Thymus (tissue), 14 donors: ENCODE data around the gene MAMLD1. TPM values are rescaled to one million over a fixed set of nuclear protein-coding genes. Genes with fewer than 3 reads are reported as not detected.

Experiments used
- DNase-seq, 9 donors: peaks; one replicate each; pipeline ENCODE4 v3.0.0-alpha.2; 2013; ENCODE audit warnings: low spot score in 9 of 9, low read depth in 6 of 9, missing footprints in 1 of 9
- H3K27ac ChIP-seq, 2 donors: one replicate each; pipeline ENCODE4 v1.5.1; 2013; ENCODE audit warnings: control low read depth in 1 of 2, low read depth in 1 of 2, low read length in 1 of 2, mild to moderate bottlenecking in 1 of 2, moderate library complexity in 1 of 2
- H3K27me3 ChIP-seq, 2 donors: one replicate each; pipeline ENCODE4 v1.5.1; 2013; ENCODE audit warnings: low read length in 1 of 2; ENCODE audit not compliant: control insufficient read depth in 2 of 2, insufficient read depth in 1 of 2
- H3K36me3 ChIP-seq, 2 donors: one replicate each; pipeline ENCODE4 v1.5.1; 2013; ENCODE audit warnings: low read length in 1 of 2, mild to moderate bottlenecking in 1 of 2, moderate library complexity in 1 of 2; ENCODE audit not compliant: control insufficient read depth in 2 of 2, insufficient read depth in 2 of 2
- H3K4me1 ChIP-seq, 2 donors: one replicate each; pipeline ENCODE4 v1.5.1; 2013; ENCODE audit warnings: low read length in 2 of 2; ENCODE audit not compliant: control insufficient read depth in 2 of 2, insufficient read depth in 2 of 2
- H3K4me3 ChIP-seq, 2 donors: one replicate each; pipeline ENCODE4 v1.5.1; 2013; ENCODE audit warnings: low read length in 2 of 2, control low read depth in 1 of 2, mild to moderate bottlenecking in 1 of 2
- H3K9me3 ChIP-seq, 2 donors: one replicate each; pipeline ENCODE4 v1.5.1; 2013; ENCODE audit warnings: low read length in 1 of 2, mild to moderate bottlenecking in 1 of 2; ENCODE audit not compliant: control insufficient read depth in 2 of 2, insufficient read depth in 1 of 2
- whole genome bisulfite sequencing: extraction: QIAGEN DNeasy Blood & Tissue Kit; methylation state at CpG from one replicate; pipeline ENCODE4 v1.1.7; 2013; 5-methylcytosine and 5-hydroxymethylcytosine counted together
- long read RNA-seq, 10 donors: transcript quantifications; one replicate each; lab custom pipeline, GENCODE V29; 2026
- polyA plus RNA-seq: library from polyadenylated mRNA; stranded (reverse); fragments of 200-250 nt; gene quantifications from one replicate; pipeline ENCODE4 v1.2.3, GENCODE V29; 2013
- total RNA-seq: library from RNA; stranded (reverse); fragments of 120-200 nt; gene quantifications from one replicate; pipeline ENCODE4 v1.2.4, GENCODE V29; 2013
- donor health status: healthy.

The MAMLD1 gene, protein sequence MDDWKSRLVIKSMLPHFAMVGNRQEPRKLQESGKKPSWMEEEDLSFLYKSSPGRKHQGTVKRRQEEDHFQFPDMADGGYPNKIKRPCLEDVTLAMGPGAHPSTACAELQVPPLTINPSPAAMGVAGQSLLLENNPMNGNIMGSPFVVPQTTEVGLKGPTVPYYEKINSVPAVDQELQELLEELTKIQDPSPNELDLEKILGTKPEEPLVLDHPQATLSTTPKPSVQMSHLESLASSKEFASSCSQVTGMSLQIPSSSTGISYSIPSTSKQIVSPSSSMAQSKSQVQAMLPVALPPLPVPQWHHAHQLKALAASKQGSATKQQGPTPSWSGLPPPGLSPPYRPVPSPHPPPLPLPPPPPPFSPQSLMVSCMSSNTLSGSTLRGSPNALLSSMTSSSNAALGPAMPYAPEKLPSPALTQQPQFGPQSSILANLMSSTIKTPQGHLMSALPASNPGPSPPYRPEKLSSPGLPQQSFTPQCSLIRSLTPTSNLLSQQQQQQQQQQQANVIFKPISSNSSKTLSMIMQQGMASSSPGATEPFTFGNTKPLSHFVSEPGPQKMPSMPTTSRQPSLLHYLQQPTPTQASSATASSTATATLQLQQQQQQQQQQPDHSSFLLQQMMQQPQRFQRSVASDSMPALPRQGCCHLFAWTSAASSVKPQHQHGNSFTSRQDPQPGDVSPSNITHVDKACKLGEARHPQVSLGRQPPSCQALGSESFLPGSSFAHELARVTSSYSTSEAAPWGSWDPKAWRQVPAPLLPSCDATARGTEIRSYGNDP
- total RNA-seq (0.42 TPM), polyA plus RNA-seq (0.96 TPM)
- long read RNA-seq, donor 1, partial matches to known transcripts = 0 of 1 reads
- long read RNA-seq, donor 1, other reads (novel, unspliced or antisense) = 0 of 1 reads
- long read RNA-seq, donor 2 = 0 reads
- long read RNA-seq, donor 3 = 0 reads
- long read RNA-seq, donor 4 = 0 reads
- long read RNA-seq, donor 5 = 0 reads
- long read RNA-seq, donor 6 = 0 reads
- long read RNA-seq, donor 7 = 0 reads
- long read RNA-seq, donor 8 = 0 reads
- long read RNA-seq, donor 9 = 0 reads
- long read RNA-seq, donor 10 = 0 reads

DNA sequence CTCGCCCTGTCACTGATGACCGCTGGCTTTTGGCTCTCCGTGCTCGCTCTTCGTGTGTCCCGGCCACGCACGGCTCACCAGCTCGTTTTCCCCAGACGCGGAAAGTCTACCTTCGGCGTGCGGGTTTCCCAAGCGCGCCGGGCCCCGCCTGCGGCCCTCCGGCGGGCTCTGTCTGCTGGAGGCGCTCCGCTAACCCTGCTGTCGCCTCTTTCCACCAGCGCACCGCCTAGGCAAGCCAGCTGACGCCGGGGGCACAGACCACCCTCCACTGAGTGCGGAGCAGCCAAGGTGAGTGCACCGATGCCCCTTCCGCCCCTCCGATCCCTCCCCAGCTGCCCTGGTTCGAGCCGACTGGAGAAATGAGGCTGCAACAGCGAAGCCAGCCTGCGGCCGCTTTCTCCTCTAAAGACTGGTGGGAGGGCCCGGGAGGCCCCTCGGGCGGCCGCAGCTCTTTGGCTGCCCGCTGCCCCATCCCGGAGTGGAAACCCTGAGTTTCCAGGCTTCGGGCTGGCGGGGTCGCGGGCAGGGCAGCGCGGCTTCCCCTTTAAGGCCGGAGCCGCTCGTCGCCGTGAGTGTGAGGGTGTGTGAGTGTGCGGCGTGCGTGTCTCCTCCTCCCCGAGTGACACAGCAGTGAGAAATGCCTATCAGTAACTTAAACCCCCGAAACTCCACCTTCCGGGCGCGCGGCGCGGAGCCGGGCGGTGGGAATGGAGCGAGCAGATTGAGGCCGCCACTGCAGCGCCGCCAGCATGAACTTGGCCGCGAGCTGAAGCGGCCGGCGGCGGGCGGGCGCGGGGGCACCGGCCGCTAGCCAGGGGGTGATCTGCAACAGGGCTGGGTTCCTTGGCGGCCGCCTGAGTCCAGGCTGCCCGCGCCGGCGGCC is at the start of gene MAMLD1:
Gene MAMLD1 (plus strand): TSS at position 719 of the 883 bp plus-strand sequence. CDS start 82,200 bp downstream, outside the sequence.
- Histone ChIP-seq H3K4me1 (peaks cover 11 to 32% of the 10 kb centered on the region in 2 donors), H3K27me3 (peaks cover 21 to 80% of the 10 kb centered on the region in 2 donors)
- WGBS = 1% methylated on average over 88 of the region's 88 CpGs

DNA sequence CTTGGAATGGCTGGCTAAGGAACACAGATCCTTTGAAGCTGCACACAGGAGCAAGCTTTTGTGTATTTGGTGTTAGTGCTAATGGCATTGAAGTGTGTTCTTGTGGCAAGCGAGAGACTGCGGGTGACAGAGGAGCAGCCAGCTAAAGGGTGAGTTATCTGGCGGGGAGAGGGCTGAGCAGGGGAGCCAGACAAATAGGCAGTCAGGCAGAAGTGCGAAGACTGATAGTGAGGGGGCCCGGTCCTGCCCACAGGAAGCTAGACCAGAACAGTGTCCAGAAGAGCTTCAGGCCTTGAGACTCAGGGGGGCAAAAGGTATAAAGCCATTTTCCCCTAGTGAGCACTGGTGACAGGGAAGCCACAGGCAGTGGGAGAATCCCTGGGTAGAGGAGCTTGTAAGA is 49.6 kb upstream of the MAMLD1 start:
- Histone ChIP-seq H3K9me3 (no peaks in the 10 kb centered on the region), H3K36me3 (no peaks in the 10 kb centered on the region), H3K27ac (no peak overlapping the region), H3K27me3 (no peaks in the 10 kb centered on the region), H3K4me3 (no peak overlapping the region), H3K4me1 (no peaks in the 10 kb centered on the region)
- 79% methylated on average over 5 of the region's 5 CpGs for WGBS
- no peak for DNase-seq

More for the DNA sequence above, at the start of gene MAMLD1:
- Histone ChIP-seq H3K4me3 (peak within 1 kb of the TSS; percentile 29 to 67), H3K27ac (no peak within 1 kb of the TSS), H3K36me3 (no peaks in the 10 kb centered on the region), H3K9me3 (peaks cover 0 to 22% of the 10 kb centered on the region in 2 donors)
- DNase-seq = peak in 4 of 9 donors; percentile 35 to 61 (median 38)

DNA sequence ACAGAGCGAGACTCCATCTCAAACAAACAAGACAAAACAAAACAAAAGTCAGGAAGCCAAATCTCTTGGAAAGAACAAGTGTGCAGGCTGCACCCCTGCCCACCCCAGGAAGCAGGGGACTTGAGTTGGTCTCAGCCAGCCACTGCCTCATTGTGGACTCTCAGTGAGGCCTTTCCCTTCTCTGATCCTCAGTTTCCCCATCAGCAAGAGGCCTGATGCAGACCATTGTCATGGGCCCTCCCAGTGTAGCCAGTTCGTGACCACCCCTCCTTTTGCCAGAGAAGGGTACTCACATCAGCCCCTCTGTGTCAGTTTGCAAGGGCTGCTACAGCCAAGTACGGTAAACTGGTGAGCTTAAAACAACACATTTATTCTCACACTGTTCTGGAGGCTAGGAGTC is 48.9 kb upstream of the MAMLD1 start:
- DNase-seq = no peak
- Histone ChIP-seq H3K27me3 (no peaks in the 10 kb centered on the region), H3K4me3 (no peak overlapping the region), H3K4me1 (no peaks in the 10 kb centered on the region), H3K27ac (no peak overlapping the region), H3K9me3 (no peaks in the 10 kb centered on the region), H3K36me3 (no peaks in the 10 kb centered on the region)
- WGBS = 99% methylated on average over 3 of the region's 3 CpGs

DNA sequence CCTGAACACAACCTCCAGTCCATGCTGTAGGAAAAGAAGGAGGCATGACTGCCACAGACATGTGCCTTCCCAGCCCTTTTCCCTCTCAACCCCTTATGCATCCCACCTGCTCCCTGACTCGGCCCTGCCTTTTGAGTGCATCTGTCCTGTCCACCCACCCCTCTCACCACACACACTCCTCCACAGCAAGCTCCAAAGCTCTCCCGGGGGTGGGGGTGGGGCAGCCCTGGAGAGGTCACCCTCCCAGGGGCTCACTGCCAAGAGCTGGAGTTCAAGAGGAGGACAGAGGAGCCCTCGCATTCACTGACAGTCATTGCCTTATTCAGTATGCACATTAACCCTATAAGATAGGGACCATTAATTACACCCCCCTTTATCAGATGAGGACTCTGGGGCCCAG is 46.6 kb upstream of the MAMLD1 start:
- no peak overlapping the region for H3K4me3 ChIP-seq

DNA sequence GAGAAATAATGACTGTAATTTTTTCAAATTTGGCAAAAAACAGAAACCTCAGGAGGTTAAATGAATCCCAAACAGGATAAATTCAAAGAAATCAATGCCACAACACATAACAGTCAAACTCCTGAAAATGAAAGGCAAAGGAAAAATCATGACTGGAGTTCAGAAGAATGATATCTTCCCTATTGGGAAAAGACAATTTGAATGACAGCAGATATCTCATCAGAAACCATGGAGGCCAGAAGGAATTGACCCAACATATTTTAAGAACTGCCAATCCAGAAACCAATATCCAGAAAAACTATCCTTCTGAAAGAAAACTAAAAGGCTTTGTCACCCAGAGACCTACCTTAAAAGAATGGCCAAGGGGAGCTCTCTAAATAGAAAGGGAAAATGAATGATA is 40.1 kb upstream of the MAMLD1 start:
- no peaks in the 10 kb centered on the region for H3K36me3 ChIP-seq
- H3K27ac ChIP-seq = no peak overlapping the region
- DNase-seq = no peak
- no peaks in the 10 kb centered on the region for H3K4me1 ChIP-seq
- H3K9me3 ChIP-seq = no peaks in the 10 kb centered on the region
- no peak overlapping the region for H3K4me3 ChIP-seq
- no peaks in the 10 kb centered on the region for H3K27me3 ChIP-seq

More for the DNA sequence above, 46.6 kb upstream of the MAMLD1 start:
- no peaks in the 10 kb centered on the region for H3K4me1 ChIP-seq
- WGBS = 90% methylated on average over 3 of the region's 3 CpGs
- no peak for DNase-seq
- no peak overlapping the region for H3K27ac ChIP-seq
- no peaks in the 10 kb centered on the region for H3K36me3 ChIP-seq
- no peaks in the 10 kb centered on the region for H3K9me3 ChIP-seq
- H3K27me3 ChIP-seq = no peaks in the 10 kb centered on the region

DNA sequence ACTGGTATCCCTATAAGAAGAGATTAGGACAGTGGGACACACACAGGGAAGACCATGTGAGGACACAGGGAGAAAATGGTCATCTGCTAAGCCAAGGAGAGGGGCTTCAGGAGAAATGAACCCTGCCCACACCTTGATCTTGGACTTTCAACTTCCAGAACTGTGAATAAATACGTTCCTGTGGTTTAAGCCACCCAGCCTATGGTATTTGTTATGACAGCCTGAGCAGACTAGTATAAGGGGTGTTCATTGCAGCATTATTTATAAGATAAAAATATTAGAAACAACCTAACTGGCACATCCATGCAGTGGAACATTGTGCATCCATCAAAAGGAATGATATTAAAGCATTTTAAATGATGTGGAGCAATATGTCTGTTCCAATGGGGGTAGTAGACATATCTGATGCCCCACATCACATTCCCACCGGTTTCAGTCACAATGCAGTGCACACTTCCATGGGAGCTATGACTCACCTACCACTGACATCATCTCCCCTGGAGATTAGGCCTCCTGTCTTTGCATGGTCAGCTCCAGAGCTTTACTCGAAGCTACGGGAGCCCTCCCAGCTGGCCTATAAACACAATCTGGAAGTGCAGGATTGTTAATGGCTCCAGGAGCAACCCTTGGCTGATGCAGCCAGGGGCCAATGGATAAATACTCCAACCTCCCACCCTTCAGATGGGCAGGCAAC is 38.9 kb upstream of the MAMLD1 start:
- Histone ChIP-seq H3K9me3 (no peaks in the 10 kb centered on the region), H3K4me1 (no peaks in the 10 kb centered on the region), H3K4me3 (no peak overlapping the region), H3K36me3 (no peaks in the 10 kb centered on the region), H3K27me3 (no peaks in the 10 kb centered on the region), H3K27ac (no peak overlapping the region)
- no peak for DNase-seq
- WGBS = 97% methylated on average over 4 of the region's 4 CpGs

DNA sequence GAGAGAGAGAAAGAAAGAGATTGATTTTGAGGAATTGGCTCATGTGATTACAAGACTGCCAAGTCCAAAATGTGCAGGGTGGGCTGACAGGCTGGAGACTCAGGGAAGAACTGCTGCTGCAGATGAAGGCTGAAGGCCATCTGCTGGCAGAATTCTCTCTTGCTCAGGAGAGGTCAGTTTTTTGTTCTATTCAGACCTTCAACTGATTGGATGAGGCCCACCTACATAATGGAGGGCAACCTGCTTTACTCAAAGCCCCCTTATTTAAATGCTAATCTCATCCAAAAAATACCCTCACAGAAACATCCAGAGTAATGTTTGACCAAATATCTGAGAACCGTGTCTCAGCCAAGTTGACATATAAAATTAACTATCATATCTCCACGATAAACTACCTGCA is 38.2 kb upstream of the MAMLD1 start:
- Histone ChIP-seq H3K36me3 (no peaks in the 10 kb centered on the region), H3K27ac (no peak overlapping the region), H3K9me3 (no peaks in the 10 kb centered on the region), H3K27me3 (no peaks in the 10 kb centered on the region), H3K4me1 (no peaks in the 10 kb centered on the region), H3K4me3 (no peak overlapping the region)
- 96% methylated on average over 2 of the region's 2 CpGs for WGBS
- no peak for DNase-seq

DNA sequence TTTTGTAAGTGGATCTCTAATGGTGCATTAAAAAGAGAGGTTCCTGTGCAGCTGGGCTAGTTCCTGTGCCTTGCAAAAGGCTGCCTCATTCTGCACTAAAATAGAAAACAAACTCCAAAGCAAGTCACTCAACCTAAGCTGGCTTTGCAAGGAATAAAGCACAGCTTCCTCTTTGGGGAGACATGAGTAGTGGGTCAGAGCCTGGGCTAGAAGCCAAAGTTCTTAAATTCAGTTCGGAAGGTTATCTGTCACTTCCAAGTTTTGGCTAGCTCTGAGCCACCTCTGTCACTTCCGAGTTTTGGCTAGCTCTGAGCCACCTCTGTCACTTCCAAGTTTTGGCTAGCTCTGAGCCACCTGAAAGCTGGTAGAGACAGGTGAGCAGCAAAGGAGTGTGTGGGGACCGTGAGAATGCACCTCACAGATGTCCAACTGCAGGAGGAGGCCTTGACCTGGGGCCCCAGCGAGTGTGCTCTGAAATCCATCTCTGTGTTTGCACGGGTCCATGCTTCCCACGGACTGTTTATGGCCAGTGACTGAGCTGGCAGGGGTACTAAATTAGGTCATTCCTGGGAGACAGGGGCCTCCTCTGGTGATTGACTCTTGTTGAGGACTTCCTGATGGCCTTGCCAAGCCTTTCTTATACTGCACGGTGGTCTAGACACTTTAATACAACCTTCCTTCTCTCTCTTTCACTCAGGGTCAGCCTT is 36.4 kb upstream of the MAMLD1 start:
- 50% methylated on average over 7 of the region's 7 CpGs for WGBS
- Histone ChIP-seq H3K4me3 (no peak overlapping the region), H3K36me3 (no peaks in the 10 kb centered on the region), H3K27ac (no peak overlapping the region), H3K9me3 (no peaks in the 10 kb centered on the region), H3K4me1 (no peaks in the 10 kb centered on the region), H3K27me3 (no peaks in the 10 kb centered on the region)
- DNase-seq = no peak
